Panc1 (cell line): ENCODE measurements around the gene MRRF. TPM values are rescaled to one million over a fixed set of nuclear protein-coding genes. Genes with fewer than 3 reads are reported as not detected.
A peak's percentile ranks its signal among the peaks of the same experiment; 100 is the strongest.

Source experiments
- ATAC-seq: fragments of 200-7000 bp; cut with Tn5 transposase; 2 replicates; pipeline ENCODE4 v1.9.1; 2020; ENCODE audit warnings: mild to moderate bottlenecking, moderate library complexity
- Bru-seq: library from RNA; stranded (reverse); fragments of 400-500 nt; gene quantifications from one replicate; lab custom pipeline; 2021; lab: Mats Ljungman, UMichigan
- BruChase-seq, 2 experiments: library from RNA; stranded (reverse); fragments of 400-500 nt; gene quantifications; one replicate each; lab custom pipeline; 2021; lab: Mats Ljungman, UMichigan
- BruUV-seq: library from RNA; stranded (reverse); fragments of 400-500 nt; replicated peaks from 2 replicates; lab custom pipeline; 2021; lab: Mats Ljungman, UMichigan
- CTCF ChIA-PET: fragments of 300-600 bp; sonication (Branson Sonifier 250); formaldehyde crosslinking; loops from one replicate; lab custom pipeline; 2022; ENCODE audit warnings: antibody characterized with exemption; lab: Charles Lee
- POLR2A ChIA-PET: fragments of 300-600 bp; sonication (Branson Sonifier 250); formaldehyde crosslinking; loops from one replicate; lab custom pipeline; 2022; ENCODE audit warnings: antibody characterized with exemption; lab: Charles Lee
- DNase-seq: peaks from one replicate; pipeline ENCODE4 v3.0.0-alpha.2; 2010; ENCODE audit warnings: low read depth, low spot score
- H3K27ac ChIP-seq: 2 replicates; pipeline ENCODE4 v1.5.1; 2011; ENCODE audit warnings: mild to moderate bottlenecking, low read length, inconsistent platforms
- H3K27me3 ChIP-seq: fragments of 200-500 bp; sonication (Bioruptor generic); 2 replicates; pipeline ENCODE4 v1.6.0; 2014; ENCODE audit warnings: low read length, inconsistent platforms; ENCODE audit not compliant: control insufficient read depth, insufficient read depth
- H3K36me3 ChIP-seq: fragments of 200-500 bp; sonication (Bioruptor generic); 2 replicates; pipeline ENCODE4 v1.5.1; 2014; ENCODE audit warnings: inconsistent platforms, mild to moderate bottlenecking, low read length, moderate library complexity; ENCODE audit not compliant: control insufficient read depth, insufficient read depth
- H3K4me1 ChIP-seq: 2 replicates; pipeline ENCODE4 v1.5.1; 2011; ENCODE audit warnings: inconsistent platforms, mild to moderate bottlenecking, low read length, moderate library complexity; ENCODE audit not compliant: control insufficient read depth, insufficient read depth
- H3K4me3 ChIP-seq, 2 experiments: 2 replicates each; pipeline ENCODE4 v1.5.1; 2011 to 2012; ENCODE audit warnings: low read depth in 2 of 2, low read length in 2 of 2, mild to moderate bottlenecking in 2 of 2, inconsistent platforms in 1 of 2, moderate library complexity in 1 of 2
- H3K9me3 ChIP-seq: fragments of 200-500 bp; sonication (Bioruptor generic); 2 replicates; pipeline ENCODE4 v1.5.1; 2014; ENCODE audit warnings: low read depth, mild to moderate bottlenecking, inconsistent platforms, low read length, moderate library complexity; ENCODE audit not compliant: control insufficient read depth, insufficient read depth
- POLR2AphosphoS5 ChIP-seq: IDR thresholded peaks from 2 replicates; pipeline ENCODE4 v1.6.1; 2012; ENCODE audit warnings: mild to moderate bottlenecking, low read depth, low read length, moderate library complexity
- SIN3A ChIP-seq: IDR thresholded peaks from 2 replicates; pipeline ENCODE4 v1.6.1; 2012; ENCODE audit warnings: low read depth, mild to moderate bottlenecking, low read length, moderate library complexity, borderline replicate concordance; ENCODE audit not compliant: insufficient read depth
- TCF7L2 ChIP-seq: IDR thresholded peaks from 2 replicates; pipeline ENCODE4 v1.6.1; 2011; ENCODE audit warnings: mild to moderate bottlenecking, low read depth, low read length, inconsistent platforms
- in situ Hi-C: cut with HindIII; loops from 2 replicates; pipeline ENCODE4 v1.10.0; 2016; ENCODE audit warnings: low sequenced_read_pairs, low pct_unique_long_range_greater_than_20kb
- intact Hi-C: fragments of 100-400 bp; cut with micrococcal nuclease; formaldehyde crosslinking; loops from one replicate; pipeline ENCODE4 v1.10.0; 2022; ENCODE audit not compliant: unreplicated experiment
- long read RNA-seq: library from polyadenylated mRNA; unstranded; transcript quantifications from one replicate; pipeline ENCODE4 v2.0.0, GENCODE V29; 2021; ENCODE audit not compliant: unreplicated experiment
- polyA plus RNA-seq: library from polyadenylated mRNA; unstranded; fragments of >200 nt; gene quantifications from one replicate; pipeline ENCODE4 v1.2.1, GENCODE V29; 2012; ENCODE audit warnings: missing spikeins; ENCODE audit not compliant: insufficient read length
- total RNA-seq: library from RNA; stranded (reverse); gene quantifications from one replicate; pipeline ENCODE4 v1.2.1, GENCODE V29; 2021; ENCODE audit not compliant: unreplicated experiment
- TF ChIP-seq, protein P1 (sequence below): fragments of 450-650 bp; IDR thresholded peaks from 2 replicates; pipeline ENCODE4 v1.5.1; 2017; ENCODE audit warnings: mild to moderate bottlenecking
- TF ChIP-seq, protein P2 (sequence below), 2 experiments: IDR thresholded peaks; 2 replicates each; pipeline ENCODE4 v1.6.1; 2011 to 2012; ENCODE audit warnings: low read depth in 2 of 2, control low read depth in 1 of 2, low read length in 1 of 2, mild to moderate bottlenecking in 1 of 2, moderate library complexity in 1 of 2; ENCODE audit not compliant: insufficient read depth in 1 of 2

Gene MRRF, protein sequence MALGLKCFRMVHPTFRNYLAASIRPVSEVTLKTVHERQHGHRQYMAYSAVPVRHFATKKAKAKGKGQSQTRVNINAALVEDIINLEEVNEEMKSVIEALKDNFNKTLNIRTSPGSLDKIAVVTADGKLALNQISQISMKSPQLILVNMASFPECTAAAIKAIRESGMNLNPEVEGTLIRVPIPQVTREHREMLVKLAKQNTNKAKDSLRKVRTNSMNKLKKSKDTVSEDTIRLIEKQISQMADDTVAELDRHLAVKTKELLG
- total RNA-seq, result 28.4 TPM
- polyA plus RNA-seq, result 12.0 TPM
- Bru-seq, nascent RNA, result percentile 80 among the genes with signal in this experiment
- percentile 73 among the genes with signal in this experiment for BruChase-seq, experiment 1, labeled RNA remaining after a 2-hour chase
- percentile 77 among the genes with signal in this experiment for BruChase-seq, experiment 2, labeled RNA remaining after a 6-hour chase
- long read RNA-seq, full-length matches to known transcripts, result 15 of 29 reads
- long read RNA-seq, partial matches to known transcripts, result 4 of 29 reads
- long read RNA-seq, other reads (novel, unspliced or antisense), result 10 of 29 reads

DNA sequence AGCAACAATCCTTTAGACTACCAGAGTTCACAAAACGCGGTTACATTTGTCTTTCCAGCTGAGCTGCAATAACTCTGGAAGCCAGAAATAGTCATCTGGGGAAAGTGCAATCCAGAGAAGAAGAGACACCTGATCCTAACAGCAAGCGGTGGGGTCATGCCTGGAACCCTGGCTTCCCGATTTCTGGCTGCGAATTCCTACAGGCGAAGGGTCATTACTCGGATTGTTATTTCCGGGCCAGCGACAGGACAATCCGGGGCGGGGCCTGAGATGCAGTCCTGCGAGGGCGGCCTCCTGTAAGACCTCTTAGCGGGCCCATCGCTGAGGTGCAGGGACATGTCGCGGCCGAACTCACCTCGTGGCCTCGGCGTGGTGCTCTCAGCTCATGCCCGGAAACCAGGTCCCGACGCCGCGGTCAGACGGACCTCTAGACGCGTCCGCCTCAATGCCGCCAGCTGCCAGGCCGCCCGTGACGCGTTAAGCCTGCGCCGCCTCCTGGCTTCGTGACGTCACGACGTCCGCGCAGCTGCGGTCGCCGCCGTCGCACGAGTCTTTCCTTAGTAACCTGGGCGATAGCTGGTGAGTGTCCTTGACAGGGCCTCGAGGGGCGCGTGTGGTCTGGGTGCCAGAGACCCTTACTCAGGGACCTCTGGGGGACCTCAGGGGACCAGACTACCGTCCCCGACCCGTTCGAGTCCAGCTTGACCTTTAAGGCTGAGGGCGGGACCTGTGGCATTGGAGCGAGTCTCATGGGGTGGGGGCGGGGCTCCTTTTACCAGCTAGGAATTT lies at the start of gene MRRF, which contains the start of gene RBM18:
MRRF (plus strand) TSS at position 523 of the 789 bp plus-strand sequence. CDS start 6,010 bp downstream, outside the sequence.
RBM18 (minus strand) TSS at position 481 of the 789 bp plus-strand sequence. CDS start 3,348 bp downstream, outside the sequence.
- H3K27me3 ChIP-seq, result no peaks in the 10 kb centered on the region
- ChIA-PET CTCF (interaction anchor here (0.6 to 0.7 kb wide), 2 partner anchors 69 to 857 kb away, joined by 3 to 12 read pairs; no protein-coding TSS in a partner anchor), POLR2A (interaction anchor here (0.6 kb wide), 1 partner anchor 909 kb away, joined by 3 read pairs; no protein-coding TSS in a partner anchor)
- H3K36me3 ChIP-seq, result peaks cover 21% of the 10 kb centered on the region
- H3K9me3 ChIP-seq, result no peaks in the 10 kb centered on the region
- H3K4me3 ChIP-seq, result peak within 1 kb of the TSS; percentile 89 to 90
- peaks cover 12% of the 10 kb centered on the region for H3K4me1 ChIP-seq
- DNase-seq (peak; percentile 54), ATAC-seq (peak; percentile 97)
- intact Hi-C loops (no loop called here), in situ Hi-C loops (no loop called here)
- BruUV-seq, result no TSS peak
- TF ChIP-seq, protein P1, sequence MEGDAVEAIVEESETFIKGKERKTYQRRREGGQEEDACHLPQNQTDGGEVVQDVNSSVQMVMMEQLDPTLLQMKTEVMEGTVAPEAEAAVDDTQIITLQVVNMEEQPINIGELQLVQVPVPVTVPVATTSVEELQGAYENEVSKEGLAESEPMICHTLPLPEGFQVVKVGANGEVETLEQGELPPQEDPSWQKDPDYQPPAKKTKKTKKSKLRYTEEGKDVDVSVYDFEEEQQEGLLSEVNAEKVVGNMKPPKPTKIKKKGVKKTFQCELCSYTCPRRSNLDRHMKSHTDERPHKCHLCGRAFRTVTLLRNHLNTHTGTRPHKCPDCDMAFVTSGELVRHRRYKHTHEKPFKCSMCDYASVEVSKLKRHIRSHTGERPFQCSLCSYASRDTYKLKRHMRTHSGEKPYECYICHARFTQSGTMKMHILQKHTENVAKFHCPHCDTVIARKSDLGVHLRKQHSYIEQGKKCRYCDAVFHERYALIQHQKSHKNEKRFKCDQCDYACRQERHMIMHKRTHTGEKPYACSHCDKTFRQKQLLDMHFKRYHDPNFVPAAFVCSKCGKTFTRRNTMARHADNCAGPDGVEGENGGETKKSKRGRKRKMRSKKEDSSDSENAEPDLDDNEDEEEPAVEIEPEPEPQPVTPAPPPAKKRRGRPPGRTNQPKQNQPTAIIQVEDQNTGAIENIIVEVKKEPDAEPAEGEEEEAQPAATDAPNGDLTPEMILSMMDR, result no peak
- TF ChIP-seq POLR2AphosphoS5, result peak; percentile 68
- TF ChIP-seq TCF7L2, result peak; percentile 7; the same call in 1 of the 2 replicates
- no peak for TF ChIP-seq SIN3A
- TF ChIP-seq, protein P2, sequence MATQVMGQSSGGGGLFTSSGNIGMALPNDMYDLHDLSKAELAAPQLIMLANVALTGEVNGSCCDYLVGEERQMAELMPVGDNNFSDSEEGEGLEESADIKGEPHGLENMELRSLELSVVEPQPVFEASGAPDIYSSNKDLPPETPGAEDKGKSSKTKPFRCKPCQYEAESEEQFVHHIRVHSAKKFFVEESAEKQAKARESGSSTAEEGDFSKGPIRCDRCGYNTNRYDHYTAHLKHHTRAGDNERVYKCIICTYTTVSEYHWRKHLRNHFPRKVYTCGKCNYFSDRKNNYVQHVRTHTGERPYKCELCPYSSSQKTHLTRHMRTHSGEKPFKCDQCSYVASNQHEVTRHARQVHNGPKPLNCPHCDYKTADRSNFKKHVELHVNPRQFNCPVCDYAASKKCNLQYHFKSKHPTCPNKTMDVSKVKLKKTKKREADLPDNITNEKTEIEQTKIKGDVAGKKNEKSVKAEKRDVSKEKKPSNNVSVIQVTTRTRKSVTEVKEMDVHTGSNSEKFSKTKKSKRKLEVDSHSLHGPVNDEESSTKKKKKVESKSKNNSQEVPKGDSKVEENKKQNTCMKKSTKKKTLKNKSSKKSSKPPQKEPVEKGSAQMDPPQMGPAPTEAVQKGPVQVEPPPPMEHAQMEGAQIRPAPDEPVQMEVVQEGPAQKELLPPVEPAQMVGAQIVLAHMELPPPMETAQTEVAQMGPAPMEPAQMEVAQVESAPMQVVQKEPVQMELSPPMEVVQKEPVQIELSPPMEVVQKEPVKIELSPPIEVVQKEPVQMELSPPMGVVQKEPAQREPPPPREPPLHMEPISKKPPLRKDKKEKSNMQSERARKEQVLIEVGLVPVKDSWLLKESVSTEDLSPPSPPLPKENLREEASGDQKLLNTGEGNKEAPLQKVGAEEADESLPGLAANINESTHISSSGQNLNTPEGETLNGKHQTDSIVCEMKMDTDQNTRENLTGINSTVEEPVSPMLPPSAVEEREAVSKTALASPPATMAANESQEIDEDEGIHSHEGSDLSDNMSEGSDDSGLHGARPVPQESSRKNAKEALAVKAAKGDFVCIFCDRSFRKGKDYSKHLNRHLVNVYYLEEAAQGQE (IDR thresholded peaks at IDR 0.05; ENCODE audit: insufficient read depth in 1 of 2, low read depth in 2 of 2, low read length in 1 of 2), result 0 out of 4 replicates have a peak, but pooled peaks of 1 of the 2 experiments have one; percentile 45
- H3K27ac ChIP-seq, result peak within 1 kb of the TSS; percentile 97

DNA sequence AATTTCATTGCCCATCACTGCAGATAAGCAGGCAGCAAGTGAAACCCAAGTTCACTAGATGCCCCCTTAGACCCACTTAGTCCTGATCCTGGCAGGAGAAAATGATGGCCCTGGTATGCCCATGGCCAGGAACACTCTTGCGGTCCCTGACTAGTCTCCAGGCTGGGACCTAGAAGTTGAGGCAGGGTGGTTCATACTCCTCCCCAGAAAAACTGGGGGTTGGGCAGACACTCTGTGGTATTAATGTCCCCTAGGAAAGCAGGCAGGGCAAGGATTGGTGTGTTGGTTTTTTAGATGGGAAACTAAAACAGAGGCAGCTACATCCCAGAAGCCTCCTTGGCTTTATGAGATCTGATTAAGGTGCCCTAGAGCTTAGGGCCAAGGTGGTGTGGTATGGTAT lies 49.0 kb upstream of the MRRF start:
- DNase-seq (no peak), ATAC-seq (no peak)
- BruUV-seq, result no TSS peak
- in situ Hi-C loops, result no loop called here
- H3K27me3 ChIP-seq, result no peaks in the 10 kb centered on the region
- no peak overlapping the region for H3K4me3 ChIP-seq
- no peak overlapping the region for H3K27ac ChIP-seq
- no peaks in the 10 kb centered on the region for H3K4me1 ChIP-seq
- intact Hi-C loops, result no loop called here
- POLR2A ChIA-PET, result no interaction called here
- H3K36me3 ChIP-seq, result no peaks in the 10 kb centered on the region
- no peaks in the 10 kb centered on the region for H3K9me3 ChIP-seq
- TF ChIP-seq POLR2AphosphoS5, result no peak
- TF ChIP-seq, protein P2 (IDR thresholded peaks at IDR 0.05; ENCODE audit: insufficient read depth in 1 of 2, low read depth in 2 of 2, low read length in 1 of 2), result no peak
- CTCF ChIA-PET, result no interaction called here
